HuH-7.5 (cell line): Measurements from ENCODE around the gene CDC14B.
"Not testable (repeated sequence)": the region's sequence is repeated elsewhere in the genome, so short reads cannot be mapped to it uniquely, and the experiment has no call there.

ENCODE experiments used
- DNase-seq: peaks from one replicate; pipeline ENCODE4 v3.0.0; 2011; ENCODE audit warnings: low spot score

CDC14B gene

DNA sequence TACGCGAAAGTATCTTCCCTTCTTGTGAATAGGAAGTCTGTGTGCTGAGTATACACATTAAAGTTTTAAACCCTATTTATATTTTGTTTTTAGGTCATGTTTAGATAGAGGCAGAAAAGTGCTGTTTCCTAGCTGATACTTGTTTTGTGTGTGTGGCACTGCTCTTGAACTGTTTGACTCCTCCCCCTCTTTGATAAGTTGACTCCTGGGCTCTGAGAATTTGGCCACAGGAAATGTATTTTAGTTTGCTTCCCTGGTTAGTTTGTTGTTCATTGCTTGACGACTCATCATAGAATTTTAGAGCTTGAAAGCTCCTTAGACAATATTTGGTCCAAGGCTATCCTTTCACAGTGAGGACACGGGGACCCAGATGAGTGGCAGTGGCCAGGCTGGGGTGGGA, 2.0 kb upstream of the CDC14B start:
- no peak for DNase-seq

DNA sequence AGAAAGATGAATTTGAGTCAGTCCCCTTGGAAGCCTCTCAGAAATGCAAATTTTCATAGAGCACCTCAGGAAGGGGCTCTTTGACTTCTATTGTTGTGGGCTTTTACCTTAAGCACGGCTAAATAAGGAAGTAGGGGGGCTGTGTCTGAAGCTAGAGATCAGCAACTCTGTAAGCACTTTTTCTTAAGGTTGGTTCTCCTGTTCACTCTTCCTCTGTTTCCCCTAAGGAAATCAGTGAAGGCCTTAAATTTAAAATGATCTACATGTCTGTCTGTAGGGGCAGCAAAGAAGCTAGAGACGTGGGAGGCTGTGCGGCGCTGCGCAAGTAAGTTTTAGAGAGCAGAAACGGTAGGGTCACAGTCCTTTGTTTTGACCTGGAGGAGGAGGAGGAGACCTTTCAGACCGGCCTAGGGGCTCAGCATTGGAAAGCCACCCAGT, 1.2 kb upstream of the CDC14B start:
- DNase-seq, result no peak

DNA sequence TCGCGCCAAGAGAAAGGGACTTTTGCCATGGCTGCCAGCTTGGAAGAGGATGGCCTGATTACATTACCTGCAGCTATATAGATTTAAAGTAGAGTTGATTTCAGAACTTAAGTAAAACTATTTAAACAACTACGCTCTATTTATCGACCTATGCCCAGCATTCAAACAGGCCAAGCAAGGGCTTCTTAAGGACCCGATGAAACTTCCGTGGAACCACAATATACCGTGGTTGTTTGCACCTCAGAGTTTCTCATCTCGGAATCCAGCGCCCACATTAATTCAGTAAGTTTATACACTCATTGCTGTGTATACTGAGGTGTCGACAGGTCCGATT, 505 bp upstream of the CDC14B start:
- DNase-seq, result no peak

DNA sequence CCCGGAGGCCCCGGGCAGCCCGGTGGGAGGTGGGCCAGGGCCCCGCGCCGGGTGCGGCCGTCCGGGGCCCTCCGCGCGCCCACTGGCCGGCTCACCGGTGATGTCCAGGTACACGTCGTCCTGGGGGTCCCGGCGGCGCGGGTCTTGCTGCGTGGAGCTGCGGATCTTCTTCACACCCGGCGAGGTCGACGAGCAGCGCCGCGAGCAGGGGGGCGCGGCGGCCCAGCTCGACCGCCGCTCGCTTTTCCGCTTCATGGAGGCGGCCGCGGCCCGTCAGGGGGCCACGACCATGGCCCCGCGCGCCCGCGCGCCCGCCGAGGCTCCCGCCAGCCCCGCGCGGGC, 548 bp downstream of the CDC14B start:
- DNase-seq, result no peak

DNA sequence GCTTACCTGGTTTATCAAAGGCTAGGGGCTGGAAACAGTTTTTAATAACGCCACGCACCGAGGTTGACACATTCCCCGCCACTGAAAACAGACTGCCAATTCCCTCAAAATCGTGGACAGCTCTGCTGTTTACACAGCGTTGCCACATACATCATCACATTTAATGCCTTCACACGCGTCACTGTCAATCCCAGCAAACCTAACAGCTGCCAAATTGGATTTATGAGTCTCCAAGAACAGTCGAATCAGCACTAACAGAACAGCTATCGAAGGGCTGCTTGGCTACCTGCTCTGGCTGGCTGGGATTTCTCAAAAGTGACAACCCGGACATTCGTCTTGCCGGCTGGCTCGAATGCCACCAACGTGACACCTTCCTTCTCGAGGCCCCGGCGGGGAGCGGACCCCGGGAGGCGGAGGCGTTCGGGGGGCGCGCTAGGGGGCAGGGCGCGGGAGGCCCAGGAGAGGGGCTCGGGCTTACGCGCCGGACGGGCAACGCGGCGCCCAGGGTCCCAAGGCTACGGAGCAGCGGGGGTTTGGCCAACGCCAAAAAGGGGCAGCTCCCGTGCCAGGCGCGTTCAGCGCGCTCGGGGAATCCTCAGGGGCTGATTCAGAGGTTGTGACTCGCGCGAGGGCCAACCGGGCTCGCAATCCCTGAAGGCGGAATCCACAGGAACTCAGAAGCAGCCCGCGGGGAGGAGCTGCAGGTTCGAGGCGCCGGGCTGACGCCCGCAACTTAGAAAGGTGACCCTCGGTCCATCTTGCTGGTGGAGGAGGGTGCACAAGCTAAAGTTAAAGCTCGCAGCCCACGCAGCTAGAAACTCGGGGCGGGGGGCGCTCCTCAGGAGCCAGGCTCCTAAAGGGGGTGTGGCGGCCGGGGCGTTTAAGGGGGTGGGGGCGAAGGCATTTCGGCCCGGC, 1.2 kb downstream of the CDC14B start:
- peak; percentile 41 for DNase-seq

DNA sequence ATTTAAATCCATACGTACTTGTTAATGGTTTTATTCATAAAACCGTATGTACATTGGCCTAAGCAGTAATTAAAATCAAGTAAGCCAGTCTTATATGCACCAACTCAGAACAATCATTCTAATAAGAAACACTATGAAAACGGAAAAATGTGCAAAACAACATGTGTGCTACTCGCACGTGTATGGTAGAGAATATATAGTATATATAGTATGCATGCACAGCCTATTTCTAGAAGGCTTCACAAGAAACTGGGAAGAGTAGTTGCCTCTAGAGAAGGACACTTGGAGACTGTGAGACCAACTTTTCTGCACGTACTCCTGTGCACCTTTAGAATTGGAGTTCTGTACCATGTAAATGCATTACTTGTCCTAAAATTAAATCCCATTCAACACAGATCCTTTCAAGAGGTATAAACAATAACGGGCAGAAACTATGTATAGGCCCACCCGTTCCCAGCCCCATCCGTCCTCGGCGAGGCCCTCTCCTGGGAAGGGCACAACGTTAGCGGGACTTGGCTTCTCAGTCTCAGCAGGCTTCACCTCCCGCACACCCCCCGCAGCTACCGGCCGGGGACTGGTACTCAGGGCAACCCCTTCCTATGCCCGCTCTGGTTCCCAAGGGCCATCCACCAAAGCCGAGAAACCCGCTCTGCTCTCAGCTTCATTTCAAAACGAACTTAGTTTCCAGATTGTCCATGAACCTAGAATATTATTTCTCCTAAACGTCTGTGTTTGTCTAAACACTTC, 2.0 kb downstream of the CDC14B start:
- no peak for DNase-seq

DNA sequence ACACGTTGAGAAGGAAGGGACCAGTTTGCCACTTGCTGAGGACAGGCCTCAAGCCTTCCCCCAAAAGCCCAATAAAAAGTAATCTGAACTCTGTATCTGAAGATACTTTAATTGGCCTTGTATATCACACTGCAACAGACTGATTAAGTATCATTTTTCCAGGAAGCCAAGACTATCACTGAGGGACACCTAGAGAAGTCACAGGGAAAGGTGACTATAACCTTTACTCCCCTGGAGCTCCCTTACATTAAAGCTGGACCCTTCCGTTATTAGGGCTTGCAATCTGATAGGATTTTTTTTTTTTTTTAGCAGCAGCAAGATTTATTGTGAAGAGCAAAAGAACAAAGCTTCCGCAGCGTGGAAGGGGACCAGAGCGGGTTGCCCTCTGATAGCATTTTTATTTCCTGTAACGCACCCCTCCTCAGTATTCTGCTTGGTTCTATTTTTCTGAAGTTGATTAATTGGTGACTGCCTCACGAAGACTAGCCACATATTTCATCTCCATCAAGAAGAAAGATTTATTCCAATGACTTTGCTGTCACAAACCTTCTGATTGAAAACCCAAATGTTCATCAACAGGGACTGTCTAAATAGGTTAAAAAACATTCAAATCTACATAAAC, 2.7 kb downstream of the CDC14B start:
- no peak for DNase-seq

GRCh38 chr9:96615411-96615810, 4.2 kb downstream of the CDC14B start:
- no peak for DNase-seq

DNA sequence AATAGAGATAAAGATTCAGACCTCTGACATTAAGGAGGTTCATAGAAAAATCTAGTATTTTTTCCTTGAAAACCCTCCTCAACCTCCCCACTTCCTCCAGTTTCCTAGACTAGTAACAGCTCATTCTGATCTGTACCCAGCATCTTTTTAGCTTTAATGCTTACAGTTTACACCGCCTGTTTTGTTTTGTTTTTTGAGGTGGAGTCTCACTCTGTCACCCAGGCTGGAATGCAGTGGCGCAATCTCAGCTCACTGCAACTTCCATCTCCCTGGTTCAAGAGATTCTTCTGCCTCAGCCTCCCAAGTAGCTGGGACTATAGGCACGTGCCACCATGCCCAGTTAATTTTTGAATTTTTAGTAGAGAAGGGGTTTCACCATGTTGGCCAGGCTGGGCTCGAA, 5.0 kb downstream of the CDC14B start:
- DNase-seq, result not testable (repeated sequence)

DNA sequence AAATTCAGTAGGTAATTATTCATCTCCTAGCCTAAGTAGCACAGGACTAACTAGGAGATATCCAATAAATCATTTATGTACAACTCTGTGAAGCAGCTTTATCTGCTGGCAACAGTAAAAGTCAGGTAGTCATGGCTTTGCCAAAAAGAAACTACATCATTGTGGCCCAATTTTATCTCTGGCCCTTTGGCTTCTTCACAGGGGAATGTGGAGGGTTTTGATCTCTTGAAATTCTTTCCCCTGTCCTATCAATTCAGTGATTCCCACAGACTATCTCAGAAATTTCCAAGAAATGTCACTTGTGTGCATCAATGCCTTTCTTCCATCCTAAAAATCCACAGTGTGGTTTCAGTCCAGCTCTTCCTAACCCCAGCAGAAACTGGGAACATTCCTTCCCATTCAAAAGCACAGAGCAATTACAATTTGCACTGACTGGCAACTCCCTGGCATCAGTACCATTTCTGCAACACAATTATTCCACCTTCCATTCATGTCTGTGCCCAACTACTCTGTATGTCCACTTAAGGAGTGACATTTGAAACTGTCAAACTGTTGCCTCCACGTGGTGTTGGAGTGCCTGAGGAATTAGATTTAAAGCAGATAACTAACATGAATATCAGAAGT, 6.6 kb downstream of the CDC14B start:
- no peak for DNase-seq

DNA sequence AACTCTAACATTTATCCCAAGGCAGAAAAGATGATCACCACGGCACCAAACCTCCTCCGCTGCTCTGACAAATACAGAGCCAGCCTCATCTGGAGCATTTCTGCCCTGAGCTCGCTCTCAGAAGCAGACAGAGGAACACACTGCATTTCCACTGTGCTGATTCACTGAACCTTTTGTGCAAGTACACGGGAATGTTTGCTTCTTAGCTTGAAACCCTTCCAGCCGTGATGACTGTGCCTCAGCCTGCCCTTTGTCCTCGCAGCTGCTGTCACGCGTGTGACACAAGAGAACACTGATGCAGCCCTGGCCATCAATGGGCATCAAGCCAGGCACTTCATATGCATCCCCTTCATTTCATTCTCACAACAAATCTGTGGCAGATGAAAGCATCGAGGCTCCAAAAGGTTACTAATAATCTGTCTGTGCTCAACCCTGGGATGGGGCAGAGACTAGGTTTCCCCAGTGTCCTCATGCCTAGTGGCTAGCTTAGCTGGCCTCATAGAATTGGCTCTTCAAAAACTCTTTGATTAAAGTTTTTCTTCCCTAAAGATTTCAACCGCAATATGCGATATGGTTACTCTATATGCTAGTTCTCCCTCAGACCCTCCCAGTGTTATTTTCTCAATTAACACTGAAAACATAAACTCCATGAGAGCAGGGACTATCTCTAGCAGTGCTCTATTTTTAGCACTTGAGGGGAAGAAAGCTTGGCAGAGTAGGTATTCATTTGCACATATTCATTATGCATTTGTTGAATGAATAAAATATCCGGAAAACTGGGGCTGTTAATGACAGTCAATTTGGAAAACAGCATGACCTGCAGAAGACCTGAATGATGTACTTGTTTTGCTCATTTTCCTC, 7.3 kb downstream of the CDC14B start:
- peak; percentile 25 for DNase-seq

DNA sequence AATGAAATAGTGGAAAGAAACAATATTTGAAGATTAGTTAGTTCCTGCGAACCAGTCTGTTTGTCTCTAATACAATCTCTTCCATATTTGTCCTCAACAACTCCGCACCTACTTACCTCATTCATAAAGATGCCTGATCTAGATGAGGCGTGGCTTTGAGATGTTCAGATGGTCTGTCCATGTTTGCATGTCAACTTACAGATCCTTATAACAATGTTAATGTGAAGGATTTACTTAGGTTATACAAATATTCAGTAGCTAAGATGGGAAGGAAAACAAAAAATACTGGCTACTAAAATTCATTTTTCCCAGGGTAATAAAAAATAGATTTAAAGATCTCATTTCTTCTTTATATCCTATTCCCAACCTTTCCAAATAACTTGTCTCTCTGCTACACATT, 8.3 kb downstream of the CDC14B start:
- no peak for DNase-seq

GRCh38 chr9:96609732-96610131, 9.9 kb downstream of the CDC14B start:
- DNase-seq, result no peak

DNA sequence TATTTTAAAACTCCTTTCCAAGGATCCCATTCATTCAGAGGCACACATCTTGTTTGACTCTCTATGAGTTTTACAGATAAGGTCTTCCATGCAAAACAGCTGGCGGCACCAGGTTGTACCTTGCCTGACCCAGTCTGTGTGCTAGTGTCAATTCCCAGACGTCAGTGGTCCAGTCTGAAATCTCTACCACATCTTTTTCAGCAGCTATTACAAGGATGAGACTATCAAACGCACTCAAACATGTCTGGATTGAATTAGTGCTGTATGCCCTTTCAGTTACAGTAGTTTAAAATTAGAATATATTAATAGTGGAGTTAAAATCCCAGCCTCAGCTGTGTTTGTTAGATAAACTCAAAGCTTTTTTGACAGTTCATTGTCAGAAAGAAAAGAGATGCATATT, 11.7 kb downstream of the CDC14B start:
- no peak for DNase-seq

GRCh38 chr9:96605328-96605727, 14.3 kb downstream of the CDC14B start:
- no peak for DNase-seq

DNA sequence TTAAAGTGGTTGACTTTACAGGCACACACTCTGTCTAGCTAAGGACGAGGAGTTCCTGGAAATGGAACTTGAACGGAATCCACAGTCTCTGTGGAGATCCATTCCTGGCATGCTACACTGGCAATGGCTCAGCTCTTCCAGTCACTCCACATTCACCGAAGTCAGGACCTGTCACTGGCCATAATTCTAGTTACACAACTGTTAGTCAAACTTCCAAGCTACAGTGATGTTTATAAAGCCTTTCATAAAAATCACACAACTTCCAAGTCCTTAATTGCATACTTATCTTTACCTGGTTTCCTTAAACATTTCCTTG, 15.7 kb downstream of the CDC14B start:
- no peak for DNase-seq

DNA sequence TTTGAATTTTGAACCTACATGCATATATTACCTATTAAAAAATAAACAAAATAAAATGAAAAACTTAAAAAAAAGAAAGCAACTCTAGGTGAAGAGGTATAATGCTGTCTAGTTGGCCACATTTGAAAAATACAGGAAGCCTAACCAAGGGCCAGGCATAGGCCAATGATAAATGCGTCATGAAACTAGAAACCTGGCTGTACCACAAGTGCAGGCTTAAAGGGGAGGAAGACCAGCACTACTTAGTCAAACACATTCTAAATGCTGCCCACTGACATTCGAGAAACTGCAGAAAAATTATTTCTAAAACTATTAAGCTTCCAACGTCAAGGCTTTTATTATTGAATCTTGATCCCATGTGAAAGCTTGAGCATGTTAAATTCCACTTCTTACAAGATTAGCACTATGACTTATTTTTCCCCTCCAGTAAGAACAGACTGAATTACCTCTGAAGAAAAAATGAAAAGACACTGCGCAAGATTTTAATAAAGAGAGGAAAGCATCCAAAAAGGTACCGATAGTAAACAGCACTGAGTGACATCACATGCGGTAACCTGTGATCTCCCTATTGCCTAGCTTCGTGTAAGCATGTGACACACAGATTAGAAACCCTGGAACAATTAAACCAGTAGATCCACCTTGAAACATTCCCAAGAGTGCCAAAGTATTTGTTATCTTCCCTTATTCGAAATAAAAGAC, 16.2 kb downstream of the CDC14B start:
- DNase-seq, result no peak

GRCh38 chr9:96599298-96599697, 20.3 kb downstream of the CDC14B start:
- no peak for DNase-seq

DNA sequence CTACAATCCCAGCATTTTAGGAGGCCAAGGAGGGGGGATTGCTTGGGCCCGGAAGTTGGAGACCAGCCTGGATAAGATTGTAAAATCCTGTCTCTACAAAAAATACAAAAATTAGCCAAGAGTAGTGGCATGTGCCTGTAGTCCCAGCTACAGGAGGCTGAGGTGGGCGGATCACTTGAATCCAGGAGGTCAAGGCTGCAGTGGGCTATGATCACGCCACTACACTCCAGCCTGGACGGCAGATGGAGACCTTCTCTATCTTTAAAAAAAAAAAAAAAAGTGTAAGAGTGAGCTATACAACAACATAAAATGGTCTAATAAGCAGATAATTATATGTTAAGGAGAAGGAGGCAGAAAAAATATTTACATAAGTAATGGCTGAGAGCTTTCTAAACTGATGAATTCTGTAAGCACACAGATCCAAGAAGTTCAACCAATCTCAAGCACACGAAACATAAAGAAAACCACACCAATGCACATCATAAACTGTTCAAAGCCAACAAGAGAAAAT, 23.0 kb downstream of the CDC14B start:
- no peak for DNase-seq

DNA sequence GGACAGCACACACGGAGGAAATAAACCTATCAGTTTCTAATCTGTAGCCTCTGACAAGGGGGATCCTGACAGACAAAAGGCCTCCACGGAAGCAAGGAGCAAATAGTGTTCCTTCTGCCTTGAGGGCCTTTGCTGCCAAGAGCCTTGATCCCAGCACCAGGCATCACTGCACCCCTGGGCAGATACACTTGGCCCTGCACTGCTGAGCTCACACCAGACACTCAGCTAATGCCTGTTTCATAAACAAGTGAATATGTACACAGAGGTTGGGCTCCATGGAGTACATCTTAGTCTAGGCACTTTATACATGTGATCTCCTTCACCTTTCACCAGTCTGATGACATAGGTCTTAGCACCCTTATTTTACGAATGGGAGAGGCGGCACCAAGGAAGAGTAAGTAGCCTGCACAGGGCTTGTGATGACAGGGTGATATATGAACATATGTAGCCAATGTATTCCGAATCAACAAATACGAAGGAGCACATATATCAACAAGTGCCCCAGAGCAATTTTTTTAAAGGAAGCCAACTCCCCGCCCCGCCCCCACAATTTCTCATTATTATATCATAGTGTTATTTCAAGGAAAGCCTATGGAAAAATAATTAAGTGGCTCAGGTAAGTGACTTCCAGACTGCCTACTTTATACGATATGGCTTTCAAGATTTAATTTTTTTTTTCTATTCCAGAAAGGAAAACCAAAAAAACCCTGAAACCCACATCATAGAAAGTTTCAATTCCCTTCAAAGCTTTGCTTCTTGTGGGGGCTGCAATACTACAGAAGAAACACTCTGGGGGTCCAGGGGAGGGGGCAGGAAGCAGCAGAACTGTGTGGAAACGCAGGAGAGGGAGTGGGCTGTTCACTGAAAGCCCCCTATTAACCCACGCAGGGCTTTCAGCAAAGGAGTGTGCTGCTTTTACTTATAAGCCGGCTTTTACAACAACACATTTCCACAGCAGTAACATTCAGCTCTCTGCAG, 32.0 kb downstream of the CDC14B start:
- no peak for DNase-seq
